ENCODE measurements around the gene C18orf63.

The C18orf63 gene

GRCh38 chr18:74282755-74283554, 32.7 kb upstream of the C18orf63 start:
- peak overlapping the region; percentile 99 for H3K27ac ChIP-seq
- no peak for TF ChIP-seq CTCF (conservative IDR thresholded peaks at IDR 0.05)

DNA sequence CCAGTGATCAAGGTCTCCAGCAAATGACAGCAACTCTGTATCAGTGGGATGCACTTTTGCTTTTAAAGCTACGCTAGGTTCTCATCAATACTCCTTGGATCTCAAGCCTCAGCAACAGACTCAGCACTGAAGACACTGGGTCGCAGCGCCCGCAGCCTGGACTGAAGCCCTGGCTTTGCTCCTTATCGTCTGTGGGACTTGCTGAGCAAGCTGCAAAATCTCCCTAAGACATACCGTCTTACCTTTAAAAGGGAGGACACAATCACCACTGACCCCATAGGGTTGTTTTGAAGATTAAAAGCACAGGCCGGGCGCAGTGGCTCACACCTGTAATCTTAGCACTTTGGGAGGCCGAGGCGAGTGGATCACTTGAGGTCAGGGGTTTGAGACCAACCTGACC, 32.0 kb upstream of the C18orf63 start:
- H3K27ac ChIP-seq: peak overlapping the region; percentile 99
- no peak for TF ChIP-seq CTCF (conservative IDR thresholded peaks at IDR 0.05)

- TF ChIP-seq CTCF (conservative IDR thresholded peaks at IDR 0.05): no peak
- peak overlapping the region; percentile 99 for H3K27ac ChIP-seq
Observed at GRCh38 chr18:74284191-74284979, 31.3 kb upstream of the C18orf63 start.

DNA sequence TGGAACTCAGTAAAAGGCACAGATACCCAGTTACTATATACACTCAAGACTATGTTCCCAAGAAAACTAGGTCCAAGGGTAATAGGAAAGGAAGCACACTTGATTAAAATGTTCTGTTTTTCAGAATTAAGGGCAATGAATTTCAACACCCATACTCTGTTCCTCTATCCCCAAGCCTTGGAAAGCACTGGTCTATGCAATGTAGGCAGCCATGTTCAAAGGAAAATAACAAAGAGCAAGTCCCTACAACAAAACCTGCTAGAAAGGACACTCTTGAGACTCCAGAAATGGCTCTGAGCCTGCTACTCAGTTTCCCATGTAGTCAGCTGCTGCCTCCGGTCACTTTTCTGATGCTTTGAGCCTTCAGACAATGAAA, 30.7 kb upstream of the C18orf63 start:
- H3K27ac ChIP-seq: peak overlapping the region; percentile 99

DNA sequence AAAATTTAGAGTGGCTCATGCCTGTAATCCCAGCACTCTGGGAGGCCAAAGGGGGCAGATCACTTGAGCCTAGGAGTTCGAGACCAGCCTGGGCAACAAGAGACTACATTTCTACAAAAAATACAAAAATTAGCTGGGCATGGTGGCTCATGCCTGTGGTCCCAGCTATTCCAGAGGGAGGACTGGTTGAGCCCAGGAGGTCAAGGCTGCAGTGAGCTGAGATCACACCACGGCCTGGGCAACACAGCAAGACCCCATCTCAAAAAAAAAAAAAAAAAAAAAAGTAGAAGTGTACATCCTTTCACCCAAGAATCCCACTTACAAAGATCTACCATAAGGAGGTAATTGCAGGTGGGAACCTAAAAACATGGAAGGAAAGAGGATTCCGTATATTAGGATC, 30.1 kb upstream of the C18orf63 start:
- H3K27ac ChIP-seq: peak overlapping the region; percentile 99

More for the DNA sequence above, 30.7 kb upstream of the C18orf63 start:
- TF ChIP-seq CTCF (conservative IDR thresholded peaks at IDR 0.05): no peak

DNA sequence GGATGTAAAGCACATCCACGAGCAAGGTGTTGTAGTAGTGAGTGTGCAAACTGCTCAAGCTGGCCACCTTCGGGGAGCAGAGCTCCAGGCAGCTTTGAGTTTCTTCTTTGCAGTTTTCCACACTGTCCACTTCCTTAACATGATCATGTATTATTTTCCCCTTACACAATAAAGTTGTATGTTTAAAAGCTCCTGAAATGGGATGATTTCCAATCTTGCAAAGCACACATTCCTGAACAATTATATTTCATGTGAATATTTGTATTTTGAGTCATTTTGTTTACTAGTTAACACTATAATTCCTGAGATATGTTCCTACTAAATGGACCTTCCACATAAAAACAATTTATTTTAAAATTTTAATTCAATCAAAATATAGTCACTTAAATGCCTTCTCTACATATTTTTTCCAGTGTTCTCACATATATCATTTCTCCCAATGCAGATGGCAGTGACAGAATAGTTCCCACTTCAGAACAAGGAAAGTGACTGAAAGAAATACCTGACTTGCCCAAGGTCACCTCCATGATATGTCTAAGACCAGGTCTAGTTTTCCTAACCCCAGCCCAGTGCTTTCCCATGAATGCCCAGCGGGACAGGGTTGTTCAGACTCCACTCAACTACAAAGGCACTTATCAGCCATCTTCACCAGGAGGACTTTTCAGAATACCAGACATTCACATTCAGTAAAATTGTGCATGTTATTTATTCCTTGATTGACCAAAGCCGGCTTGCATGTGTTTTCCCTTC, 29.4 kb upstream of the C18orf63 start:
- peak overlapping the region; percentile 99 for H3K27ac ChIP-seq
- no peak for TF ChIP-seq CTCF (conservative IDR thresholded peaks at IDR 0.05)

DNA sequence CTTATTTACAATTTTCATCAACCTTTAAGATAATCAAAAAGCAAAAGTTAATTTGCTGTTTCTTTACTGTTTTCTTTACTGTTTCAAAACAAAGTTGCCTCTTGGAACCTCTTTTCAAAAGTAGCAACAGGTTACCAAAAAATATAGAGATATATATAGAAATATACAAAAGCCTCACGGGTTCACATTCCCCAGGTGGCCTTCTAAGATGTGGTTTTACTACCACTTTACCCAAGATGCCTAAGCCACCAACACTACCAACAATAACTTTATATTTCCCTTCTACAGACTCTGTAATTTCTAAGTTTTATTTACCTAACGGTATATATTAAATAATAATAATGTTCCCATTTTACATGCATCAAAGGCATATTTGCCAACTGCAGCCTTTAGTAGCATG, 28.8 kb upstream of the C18orf63 start:
- H3K27ac ChIP-seq: peak overlapping the region; percentile 99
- TF ChIP-seq CTCF (conservative IDR thresholded peaks at IDR 0.05): no peak

All from VCaP (cell line).